Caco-2 (cell line): Measurements from ENCODE around the gene HSPA12A. TPM values are rescaled to one million over a fixed set of nuclear protein-coding genes. Genes with fewer than 3 reads are reported as not detected.

Experiments used
- BruUV-seq: library from RNA; stranded (reverse); fragments of 400-500 nt; replicated peaks from 2 replicates; lab custom pipeline; 2021; lab: Mats Ljungman, UMichigan
- CTCF ChIA-PET: fragments of 300-600 bp; sonication (Branson Sonifier 250); formaldehyde crosslinking; loops from one replicate; lab custom pipeline; 2022; ENCODE audit warnings: antibody characterized with exemption; lab: Charles Lee
- POLR2A ChIA-PET: fragments of 300-600 bp; sonication (Branson Sonifier 250); formaldehyde crosslinking; loops from one replicate; lab custom pipeline; 2022; ENCODE audit warnings: antibody characterized with exemption; lab: Charles Lee
- DNase-seq, 2 experiments: peaks; one replicate each; pipeline versions ENCODE4 v3.0.0 to v3.0.0-alpha.2; 2020 to 2022
- H3K27me3 ChIP-seq: replicated peaks from 2 replicates; pipeline ENCODE4 v1.6.0; 2011; ENCODE audit warnings: low read length; ENCODE audit not compliant: control insufficient read depth, insufficient read depth
- H3K36me3 ChIP-seq: 2 replicates; pipeline ENCODE4 v1.5.1; 2011; ENCODE audit warnings: low read length; ENCODE audit not compliant: control insufficient read depth, insufficient read depth
- H3K4me1 ChIP-seq: fragments of 250-450 bp; sonication (Bioruptor Pico); 2 replicates; pipeline ENCODE4 v1.5.1; 2020; ENCODE audit warnings: mild to moderate bottlenecking
- H3K4me3 ChIP-seq: 2 replicates; pipeline ENCODE4 v1.5.1; 2011; ENCODE audit warnings: low read depth, mild to moderate bottlenecking, control low read depth, low read length
- H3K9me3 ChIP-seq: fragments of 250-450 bp; sonication (Bioruptor Pico); 2 replicates; pipeline ENCODE4 v1.5.1; 2020; ENCODE audit warnings: mild to moderate bottlenecking, moderate library complexity
- H3K27ac Mint-ChIP-seq: one replicate; pipeline ENCODE4 v1.8.0; 2022; ENCODE audit warnings: mixed read lengths; ENCODE audit not compliant: unreplicated experiment
- H3K27me3 Mint-ChIP-seq: one replicate; pipeline ENCODE4 v1.8.0; 2022; ENCODE audit warnings: mixed read lengths; ENCODE audit not compliant: insufficient read depth, unreplicated experiment
- H3K36me3 Mint-ChIP-seq: one replicate; pipeline ENCODE4 v1.8.0; 2022; ENCODE audit warnings: mild to moderate bottlenecking, mixed read lengths; ENCODE audit not compliant: insufficient read depth, unreplicated experiment
- H3K4me1 Mint-ChIP-seq: one replicate; pipeline ENCODE4 v1.8.0; 2022; ENCODE audit warnings: low read depth, mixed read lengths; ENCODE audit not compliant: unreplicated experiment
- H3K4me3 Mint-ChIP-seq: one replicate; pipeline ENCODE4 v1.8.0; 2022; ENCODE audit warnings: mild to moderate bottlenecking, moderate library complexity, mixed read lengths; ENCODE audit not compliant: unreplicated experiment
- H3K9me3 Mint-ChIP-seq: one replicate; pipeline ENCODE4 v1.8.0; 2022; ENCODE audit warnings: mixed read lengths; ENCODE audit not compliant: unreplicated experiment
- intact Hi-C: fragments of 100-400 bp; cut with micrococcal nuclease; formaldehyde crosslinking; loops from one replicate; pipeline ENCODE4 v1.10.0; 2022; ENCODE audit not compliant: unreplicated experiment
- total RNA-seq: library from RNA; stranded (reverse); gene quantifications from 2 replicates; pipeline ENCODE4 v1.2.3, GENCODE V29; 2022
- TF ChIP-seq, protein P1 (sequence below), 2 experiments: fragments of 200-600 bp in 1 of 2; IDR thresholded peaks; 1 replicate in 1 of 2; 2 replicates in 1 of 2; pipeline versions ENCODE4 v1.5.1 to v1.8.0; 2011 to 2022; ENCODE audit warnings: antibody characterized with exemption in 1 of 2, control low read depth in 1 of 2, inconsistent platforms in 1 of 2, low read depth in 1 of 2, low read length in 1 of 2, mild to moderate bottlenecking in 1 of 2, moderate library complexity in 1 of 2; ENCODE audit not compliant: insufficient read depth in 1 of 2, severe bottlenecking in 1 of 2, unreplicated experiment in 1 of 2

The HSPA12A gene
- total RNA-seq, 1 experiment from 2014 or later: 27.0 TPM

DNA sequence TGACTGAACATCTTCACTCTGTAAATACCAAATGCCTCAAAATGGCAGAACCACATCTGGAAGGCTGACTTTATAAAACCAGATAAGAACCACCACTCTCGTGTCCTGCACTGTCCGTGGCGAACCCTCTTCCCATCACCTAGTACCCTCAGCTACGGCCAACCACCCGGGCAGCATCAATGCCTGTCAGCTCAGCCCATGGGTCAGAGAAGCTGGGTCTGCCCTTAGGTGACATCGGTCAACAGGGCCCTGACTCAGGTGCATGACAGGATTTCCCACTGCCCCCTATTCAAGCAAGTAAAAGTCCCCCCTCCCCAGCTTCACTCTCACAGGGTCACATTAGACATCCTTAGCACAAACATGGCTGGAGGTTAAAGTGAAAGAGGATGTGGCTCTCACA is 56.6 kb downstream of the HSPA12A start:
- no peak for DNase-seq
- intact Hi-C loops: no loop called here
- no peaks in the 10 kb centered on the region for H3K27me3 Mint-ChIP-seq
- ChIA-PET CTCF (no interaction called here), POLR2A (no interaction called here)
- Histone ChIP-seq H3K4me3 (no peak overlapping the region), H3K27me3 (no peaks in the 10 kb centered on the region), H3K9me3 (no peaks in the 10 kb centered on the region), H3K36me3 (no peaks in the 10 kb centered on the region; the same call in 1 of the 2 replicates), H3K4me1 (no peaks in the 10 kb centered on the region)
- H3K4me3 Mint-ChIP-seq: no peak overlapping the region
- TF ChIP-seq, protein P1, sequence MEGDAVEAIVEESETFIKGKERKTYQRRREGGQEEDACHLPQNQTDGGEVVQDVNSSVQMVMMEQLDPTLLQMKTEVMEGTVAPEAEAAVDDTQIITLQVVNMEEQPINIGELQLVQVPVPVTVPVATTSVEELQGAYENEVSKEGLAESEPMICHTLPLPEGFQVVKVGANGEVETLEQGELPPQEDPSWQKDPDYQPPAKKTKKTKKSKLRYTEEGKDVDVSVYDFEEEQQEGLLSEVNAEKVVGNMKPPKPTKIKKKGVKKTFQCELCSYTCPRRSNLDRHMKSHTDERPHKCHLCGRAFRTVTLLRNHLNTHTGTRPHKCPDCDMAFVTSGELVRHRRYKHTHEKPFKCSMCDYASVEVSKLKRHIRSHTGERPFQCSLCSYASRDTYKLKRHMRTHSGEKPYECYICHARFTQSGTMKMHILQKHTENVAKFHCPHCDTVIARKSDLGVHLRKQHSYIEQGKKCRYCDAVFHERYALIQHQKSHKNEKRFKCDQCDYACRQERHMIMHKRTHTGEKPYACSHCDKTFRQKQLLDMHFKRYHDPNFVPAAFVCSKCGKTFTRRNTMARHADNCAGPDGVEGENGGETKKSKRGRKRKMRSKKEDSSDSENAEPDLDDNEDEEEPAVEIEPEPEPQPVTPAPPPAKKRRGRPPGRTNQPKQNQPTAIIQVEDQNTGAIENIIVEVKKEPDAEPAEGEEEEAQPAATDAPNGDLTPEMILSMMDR (IDR thresholded peaks at IDR 0.05; ENCODE audit: insufficient read depth in 1 of 2, low read depth in 1 of 2, low read length in 1 of 2, severe bottlenecking in 1 of 2, unreplicated experiment in 1 of 2): no peak
- peaks cover 6% of the 10 kb centered on the region for H3K36me3 Mint-ChIP-seq
- H3K4me1 Mint-ChIP-seq: no peaks in the 10 kb centered on the region
- H3K27ac Mint-ChIP-seq: no peak overlapping the region
- no TSS peak for BruUV-seq
- H3K9me3 Mint-ChIP-seq: no peaks in the 10 kb centered on the region

DNA sequence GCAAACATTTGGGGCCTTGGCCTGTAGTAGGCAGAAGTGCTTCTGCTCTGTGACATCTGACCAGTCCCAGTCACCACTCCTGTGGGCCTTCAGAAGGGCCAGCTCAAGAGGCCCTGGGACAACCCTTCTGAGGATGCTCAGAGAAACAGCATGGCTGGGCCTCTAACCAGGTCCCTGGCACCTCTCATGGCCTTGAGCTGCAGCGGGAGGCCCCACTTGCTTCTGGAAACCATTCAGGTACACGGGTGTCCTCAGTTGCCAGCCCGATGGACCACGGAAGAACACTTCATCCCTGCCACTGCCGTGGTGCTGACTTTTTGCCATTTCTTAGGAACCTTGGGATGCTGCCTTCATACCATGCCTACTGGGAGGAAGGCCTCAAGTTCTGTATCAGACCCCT is 57.6 kb downstream of the HSPA12A start:
- TF ChIP-seq, protein P1 (IDR thresholded peaks at IDR 0.05; ENCODE audit: insufficient read depth in 1 of 2, low read depth in 1 of 2, low read length in 1 of 2, severe bottlenecking in 1 of 2, unreplicated experiment in 1 of 2): no peak
- H3K4me1 Mint-ChIP-seq: no peaks in the 10 kb centered on the region
- POLR2A ChIA-PET: no interaction called here
- no peaks in the 10 kb centered on the region for H3K27me3 Mint-ChIP-seq
- peaks cover 6% of the 10 kb centered on the region for H3K36me3 Mint-ChIP-seq
- no peak for DNase-seq
- no peak overlapping the region for H3K4me3 ChIP-seq
- CTCF ChIA-PET: no interaction called here
- intact Hi-C loops: loop anchor here (5.0 kb wide), 2 partner anchors 58 to 493 kb away; partner anchors contain the start of gene HSPA12A
- BruUV-seq: no TSS peak
- no peak overlapping the region for H3K27ac Mint-ChIP-seq
- H3K4me3 Mint-ChIP-seq: no peak overlapping the region
- no peaks in the 10 kb centered on the region for H3K4me1 ChIP-seq
- no peaks in the 10 kb centered on the region for H3K9me3 Mint-ChIP-seq
- no peaks in the 10 kb centered on the region for H3K9me3 ChIP-seq
- no peaks in the 10 kb centered on the region for H3K27me3 ChIP-seq
- H3K36me3 ChIP-seq: no peaks in the 10 kb centered on the region; the same call in 1 of the 2 replicates

DNA sequence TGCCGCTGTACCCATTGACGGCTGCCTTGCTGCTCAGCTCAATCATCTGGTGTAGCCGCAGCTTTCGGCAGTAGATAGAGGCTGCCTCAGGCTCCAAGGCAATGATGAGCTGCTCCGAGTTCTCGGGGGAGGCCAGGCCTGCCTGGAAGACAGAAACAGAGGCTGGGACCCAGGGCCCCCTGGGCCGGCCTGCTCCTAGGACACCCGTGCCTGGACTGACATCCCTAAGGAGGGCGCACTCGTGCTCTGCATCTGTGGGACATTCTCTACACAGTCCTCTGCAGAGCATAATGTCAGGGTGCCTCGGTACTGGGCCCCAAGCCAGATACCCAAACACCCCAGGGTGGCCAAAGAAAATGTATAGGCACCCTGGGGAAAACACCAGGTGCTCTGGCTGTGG is 58.5 kb downstream of the HSPA12A start:
- no peaks in the 10 kb centered on the region for H3K27me3 Mint-ChIP-seq
- POLR2A ChIA-PET: no interaction called here
- H3K27ac Mint-ChIP-seq: no peak overlapping the region
- no peak for DNase-seq
- Histone ChIP-seq H3K36me3 (no peaks in the 10 kb centered on the region; the same call in 1 of the 2 replicates), H3K4me1 (no peaks in the 10 kb centered on the region), H3K4me3 (no peak overlapping the region), H3K27me3 (no peaks in the 10 kb centered on the region), H3K9me3 (no peaks in the 10 kb centered on the region)
- H3K9me3 Mint-ChIP-seq: no peaks in the 10 kb centered on the region
- intact Hi-C loops: loop anchor here (2.0 to 5.0 kb wide), 3 partner anchors 57 to 493 kb away; partner anchors contain the start of gene HSPA12A
- peaks cover 6% of the 10 kb centered on the region for H3K36me3 Mint-ChIP-seq
- TF ChIP-seq, protein P1 (IDR thresholded peaks at IDR 0.05; ENCODE audit: insufficient read depth in 1 of 2, low read depth in 1 of 2, low read length in 1 of 2, severe bottlenecking in 1 of 2, unreplicated experiment in 1 of 2): no peak
- BruUV-seq: no TSS peak
- CTCF ChIA-PET: no interaction called here
- H3K4me1 Mint-ChIP-seq: no peaks in the 10 kb centered on the region
- H3K4me3 Mint-ChIP-seq: no peak overlapping the region
